Renal pelvis (tissue), 4 donors: ENCODE measurements around the gene TARM1. TPM values are rescaled to one million over a fixed set of nuclear protein-coding genes. Genes with fewer than 3 reads are reported as not detected.

Experiments
- DNase-seq: peaks from one replicate; pipeline ENCODE4 v3.0.0-alpha.2; 2013
- polyA plus RNA-seq, 3 donors: library from polyadenylated mRNA; unstranded; fragments of 120-200 nt; gene quantifications; one replicate each; pipeline ENCODE4 v1.2.1, GENCODE V29; 2013; ENCODE audit not compliant: insufficient read length in 3 of 3

The TARM1 gene
- polyA plus RNA-seq, 3 donors: 0.16 to 0.30 (median 0.21) TPM

DNA sequence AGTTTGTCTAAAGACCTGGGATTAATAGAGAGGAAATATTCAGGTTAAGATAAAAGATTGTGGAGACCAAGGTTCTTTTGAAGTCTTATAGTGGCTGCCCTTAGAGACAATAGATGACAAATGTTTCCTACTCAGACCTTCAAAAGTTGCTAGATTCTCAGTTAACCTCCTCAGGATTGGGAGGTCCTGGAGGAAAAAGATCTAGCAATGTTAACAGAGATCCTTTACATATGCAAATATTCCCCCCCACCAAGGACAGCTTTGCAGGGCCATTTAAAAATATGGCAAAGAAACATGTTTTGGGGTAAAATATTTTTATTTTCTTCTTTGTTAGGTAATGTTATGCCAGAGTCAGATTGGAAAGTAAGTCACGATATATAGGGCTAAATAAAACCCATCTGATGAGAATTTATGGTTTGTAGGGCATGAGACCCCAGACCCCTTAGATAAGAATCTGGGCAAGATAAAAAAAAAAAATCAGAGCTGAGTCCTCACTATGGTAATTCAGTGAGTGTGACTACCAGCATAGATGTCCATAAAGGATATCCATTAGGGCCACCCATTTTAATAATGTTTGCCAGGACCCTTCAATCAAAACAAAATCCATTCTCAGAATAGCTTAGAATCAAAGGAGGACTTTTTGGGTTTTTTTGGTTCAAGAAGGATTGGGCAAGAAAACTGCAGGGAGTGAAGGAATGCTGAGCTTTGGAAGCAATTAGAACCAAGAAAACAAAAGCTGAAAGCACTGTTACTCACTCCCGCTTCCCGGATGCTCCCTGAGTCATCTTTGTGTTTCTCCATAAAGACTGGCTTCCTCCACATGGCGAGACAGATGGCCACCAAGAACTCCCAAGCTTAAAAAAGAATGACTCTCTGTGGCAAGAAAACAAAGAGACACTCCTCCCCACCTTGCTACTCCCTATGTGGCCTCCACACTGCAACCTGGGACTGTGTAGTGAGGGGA is 45.7 kb downstream of the TARM1 start:
- DNase-seq: no peak

DNA sequence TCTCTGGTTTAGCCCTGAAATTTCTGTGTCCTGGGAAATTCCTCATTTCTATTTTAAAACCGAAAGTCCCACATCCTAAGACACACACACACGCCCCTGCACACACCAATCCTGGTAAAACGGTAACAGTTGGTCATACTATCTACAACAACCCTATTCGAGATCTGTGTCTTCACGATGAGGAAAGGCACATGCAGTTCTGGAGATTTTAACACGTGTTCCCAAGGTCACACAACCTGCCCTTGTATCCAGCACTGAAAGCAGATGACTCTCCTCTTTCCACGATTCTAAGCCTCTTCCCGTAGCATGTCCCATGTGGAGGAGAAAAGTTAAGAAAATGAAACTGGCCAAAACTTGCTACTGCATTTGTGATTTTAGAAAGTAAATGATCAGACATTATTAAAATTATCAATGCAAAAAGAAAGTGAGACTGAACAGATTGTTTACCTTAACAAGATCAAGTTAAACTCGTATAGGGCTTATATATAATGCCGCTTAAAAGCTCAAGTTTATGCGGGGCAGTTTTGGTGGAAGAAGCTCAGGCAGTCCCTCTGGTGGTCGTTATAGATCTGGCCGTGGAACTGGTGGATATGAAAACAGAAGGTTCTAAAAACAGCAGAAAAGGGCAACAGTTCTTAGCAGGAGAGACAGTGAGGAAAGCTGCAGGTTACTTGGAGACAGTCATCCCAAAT is 50.1 kb downstream of the TARM1 start:
- no peak for DNase-seq

DNA sequence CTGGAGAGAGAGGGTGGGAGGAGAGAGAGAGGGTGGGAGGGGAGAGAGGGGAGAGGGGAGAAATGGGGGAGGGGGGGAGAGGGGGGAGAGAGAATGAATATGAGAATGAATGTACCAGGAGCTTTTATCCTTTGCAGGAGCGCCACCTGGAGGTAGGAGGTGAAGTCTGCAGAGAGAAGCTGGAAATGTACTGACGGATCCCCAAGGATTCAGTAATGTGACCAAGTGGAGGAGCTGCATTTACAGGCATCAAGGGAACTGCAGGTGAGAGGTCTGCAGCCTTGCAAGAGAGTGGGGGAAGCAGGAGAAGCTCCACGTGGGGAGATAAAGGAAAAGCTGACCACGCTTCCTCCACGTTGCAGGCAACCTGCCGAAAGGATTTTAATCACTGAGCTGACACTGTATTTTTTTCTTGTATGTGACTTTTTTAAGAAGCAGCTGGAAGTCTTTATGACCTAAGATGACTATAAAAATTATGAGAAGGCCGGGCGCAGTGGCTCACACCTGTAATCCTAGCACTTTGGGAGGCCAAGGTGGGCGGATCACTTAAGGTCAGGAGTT is 51.2 kb downstream of the TARM1 start:
- DNase-seq: peak; percentile 46

DNA sequence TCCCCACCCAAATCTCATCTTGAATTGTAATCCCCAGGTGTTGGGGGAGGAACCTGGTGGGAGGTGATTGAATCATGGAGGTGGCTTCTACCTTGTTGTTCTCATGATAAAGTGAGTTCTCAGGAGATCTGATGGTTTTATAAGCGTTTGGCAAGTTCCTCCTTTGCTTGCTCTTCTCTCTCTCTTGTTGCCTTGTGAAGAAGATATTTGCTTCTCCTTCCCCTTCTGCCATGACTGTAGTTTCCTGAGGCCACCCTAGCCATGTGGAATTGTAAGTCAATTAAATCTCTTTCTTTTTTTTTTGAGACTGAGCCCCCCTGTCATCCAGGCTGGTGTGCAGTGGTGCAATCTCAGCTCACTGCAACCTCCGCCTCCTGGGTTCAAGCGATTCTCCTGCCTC is 51.9 kb downstream of the TARM1 start:
- no peak for DNase-seq

DNA sequence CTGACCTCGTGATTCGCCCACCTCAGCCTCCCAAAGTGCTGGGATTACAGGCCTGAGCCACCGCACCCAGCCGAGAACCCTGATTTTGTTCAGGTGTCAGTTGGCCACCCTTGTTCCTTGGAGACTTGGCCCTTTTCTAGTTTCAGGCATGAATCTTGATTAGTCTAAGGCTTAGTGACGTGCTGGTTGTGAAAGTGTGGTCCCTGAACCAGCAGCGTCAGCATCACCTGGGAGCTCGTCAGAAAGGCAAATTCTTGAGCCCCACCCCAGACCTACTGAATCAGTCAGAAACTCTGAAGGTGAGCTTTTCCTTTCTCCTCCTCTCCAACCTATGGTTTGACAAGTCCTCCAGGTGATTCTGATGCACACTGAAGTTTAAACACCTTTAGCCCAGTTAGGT is 54.5 kb downstream of the TARM1 start:
- DNase-seq: no peak

DNA sequence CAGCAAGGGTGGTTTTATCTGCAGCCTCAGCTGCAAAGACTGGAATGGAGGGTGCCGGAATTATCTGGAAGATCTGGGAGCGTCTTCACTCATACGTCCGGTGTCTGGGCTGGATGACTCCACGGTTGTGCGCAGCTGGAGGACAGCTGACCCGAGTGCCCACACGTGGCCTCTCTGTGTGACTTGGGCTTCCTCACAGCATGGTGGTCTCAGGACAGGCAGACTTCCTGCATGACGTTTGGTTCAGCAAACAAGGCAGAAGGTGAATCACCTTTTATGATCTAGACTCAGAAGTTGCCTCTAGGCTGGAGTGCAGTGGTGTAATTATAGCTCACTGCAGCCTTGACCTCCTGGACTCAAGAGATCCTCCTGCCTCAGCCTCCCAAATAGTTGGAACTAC is 56.5 kb downstream of the TARM1 start:
- DNase-seq: no peak

DNA sequence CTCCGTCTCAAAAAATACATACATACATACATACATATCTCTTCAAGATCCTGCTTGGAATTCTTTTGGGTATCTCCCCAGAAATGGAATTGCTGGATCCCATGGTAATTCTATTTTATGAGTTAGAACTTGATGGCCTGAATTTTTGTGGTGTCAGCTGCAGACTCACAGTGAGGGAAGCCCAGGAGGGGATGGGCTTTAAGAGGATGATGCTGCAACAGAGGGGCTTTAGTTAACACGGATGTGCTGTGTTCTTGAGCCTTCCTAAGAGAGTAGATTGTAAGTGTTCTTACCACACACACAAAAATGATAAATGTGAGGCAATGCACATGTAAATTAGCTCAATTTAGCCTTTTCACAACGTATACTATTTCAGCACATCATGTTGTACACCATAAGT is 58.0 kb downstream of the TARM1 start:
- no peak for DNase-seq

DNA sequence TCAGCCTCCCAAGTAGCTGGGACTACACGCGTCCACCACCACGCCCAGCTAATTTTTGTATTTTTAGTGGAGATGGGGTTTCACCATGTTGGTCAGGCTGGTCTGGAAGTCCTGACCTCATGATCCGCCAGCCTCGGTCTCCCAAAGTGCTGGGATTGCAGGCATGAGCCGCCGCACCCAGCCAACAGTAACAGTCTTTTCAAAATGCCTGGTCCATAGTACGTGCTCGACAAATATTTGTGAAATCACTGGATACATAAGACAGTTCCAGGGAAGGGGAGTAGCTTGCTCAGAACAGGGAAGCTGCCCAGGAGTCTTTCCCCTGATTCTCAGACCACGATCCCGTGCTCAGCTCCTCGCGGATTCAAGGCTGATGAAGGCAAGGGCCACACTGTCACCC is 59.2 kb downstream of the TARM1 start:
- no peak for DNase-seq

DNA sequence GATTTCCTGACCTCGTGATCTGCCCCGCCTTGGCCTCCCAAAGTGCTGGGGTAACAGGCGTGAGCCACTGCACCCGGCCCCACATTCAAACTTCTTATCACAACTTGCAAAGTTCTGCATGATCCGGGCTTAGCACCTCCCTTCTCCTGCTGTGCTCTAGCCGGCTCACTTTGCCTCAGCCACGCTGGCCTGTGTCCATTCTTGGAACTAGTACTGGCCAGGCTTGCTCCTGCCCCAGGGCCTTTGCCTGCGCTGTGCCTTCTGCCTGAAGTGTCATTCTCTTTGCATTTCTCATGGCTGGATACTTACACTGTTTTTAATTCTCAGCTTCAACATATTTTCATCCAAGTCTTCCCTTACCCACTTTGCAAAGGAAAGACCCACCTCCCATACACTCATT is 59.8 kb downstream of the TARM1 start:
- DNase-seq: no peak

Other genes starting within 250 kb of the TARM1 start
- gene MYADM, start 213.5 kb downstream of the TARM1 start, polyA plus RNA-seq: 10 to 100 TPM; 62.7 to 79.8 (median 79.1) TPM
- under 1 TPM; 0.40 to 0.75 (median 0.67) TPM for gene PRKCG, start 199.2 kb downstream of the TARM1 start, polyA plus RNA-seq
- under 1 TPM; 0.36 to 0.70 (median 0.50) TPM for gene CACNG7, start 172.1 kb downstream of the TARM1 start, polyA plus RNA-seq
- under 1 TPM; 0.19 to 0.49 (median 0.35) TPM for gene CACNG8, start 118.4 kb downstream of the TARM1 start, polyA plus RNA-seq
- under 1 TPM; 0.65 to 0.88 (median 0.73) TPM for gene CACNG6, start 89.7 kb downstream of the TARM1 start, polyA plus RNA-seq
- gene VSTM1, start 17.5 kb downstream of the TARM1 start, polyA plus RNA-seq: under 1 TPM in 1 of 3 donors, not detected in 2; 0.38 TPM
- under 1 TPM; 0.27 to 0.40 (median 0.30) TPM for gene OSCAR, start 19.4 kb upstream of the TARM1 start, polyA plus RNA-seq
- 100 to 1,000 TPM; 126 to 157 (median 156) TPM for gene NDUFA3, start 21.5 kb upstream of the TARM1 start, polyA plus RNA-seq
- gene TFPT, start 34.3 kb upstream of the TARM1 start, polyA plus RNA-seq: 10 to 100 TPM; 18.2 to 22.2 (median 21.9) TPM
- gene PRPF31, start 34.4 kb upstream of the TARM1 start, polyA plus RNA-seq: 10 to 100 TPM; 72.8 to 83.6 (median 74.5) TPM
- gene CNOT3, start 56.4 kb upstream of the TARM1 start, polyA plus RNA-seq: 10 to 100 TPM; 60.6 to 69.8 (median 69.0) TPM
- gene LENG1, start 78.4 kb upstream of the TARM1 start, polyA plus RNA-seq: 10 to 100 TPM in 1 of 3 donors, 1 to 10 TPM in 2; 8.2 to 10.4 (median 8.5) TPM
- gene TMC4, start 91.8 kb upstream of the TARM1 start, polyA plus RNA-seq: 10 to 100 TPM; 33.3 to 38.4 (median 35.7) TPM
- 10 to 100 TPM; 74.1 to 97.8 (median 84.2) TPM for gene MBOAT7, start 108.2 kb upstream of the TARM1 start, polyA plus RNA-seq
- gene TSEN34, start 109.9 kb upstream of the TARM1 start, polyA plus RNA-seq: 10 to 100 TPM; 48.5 to 70.9 (median 67.9) TPM
- 1,000 to 10,000 TPM; 1,622 to 1,775 (median 1,767) TPM for gene RPS9, start 119.5 kb upstream of the TARM1 start, polyA plus RNA-seq
- 1 to 10 TPM; 1.6 to 2.4 (median 1.6) TPM for gene LILRB3, start 141.6 kb upstream of the TARM1 start, polyA plus RNA-seq
- gene LILRA6, start 161.4 kb upstream of the TARM1 start, polyA plus RNA-seq: under 1 TPM; 0.34 to 0.70 (median 0.53) TPM
- gene LILRB5, start 175.9 kb upstream of the TARM1 start, polyA plus RNA-seq: 1 to 10 TPM; 1.7 to 2.2 (median 2.1) TPM
- gene LILRB2, start 199.7 kb upstream of the TARM1 start, polyA plus RNA-seq: 1 to 10 TPM in 2 of 3 donors, under 1 TPM in 1; 0.95 to 1.2 (median 1.0) TPM
- under 1 TPM; 0.33 to 0.38 (median 0.37) TPM for gene LILRA5, start 231.8 kb upstream of the TARM1 start, polyA plus RNA-seq